NAMALWA (cell line): ENCODE data around the gene PCED1A.
"Not testable (repeated sequence)": the region's sequence is repeated elsewhere in the genome, so short reads cannot be mapped to it uniquely, and the experiment has no call there.

Source experiments
- DNase-seq: peaks from one replicate; pipeline ENCODE4 v3.0.0-alpha.2; 2015; ENCODE audit warnings: low spot score

Gene PCED1A

GRCh38 chr20:2826655-2827054, 13.8 kb downstream of the PCED1A start:
- no peak for DNase-seq

DNA sequence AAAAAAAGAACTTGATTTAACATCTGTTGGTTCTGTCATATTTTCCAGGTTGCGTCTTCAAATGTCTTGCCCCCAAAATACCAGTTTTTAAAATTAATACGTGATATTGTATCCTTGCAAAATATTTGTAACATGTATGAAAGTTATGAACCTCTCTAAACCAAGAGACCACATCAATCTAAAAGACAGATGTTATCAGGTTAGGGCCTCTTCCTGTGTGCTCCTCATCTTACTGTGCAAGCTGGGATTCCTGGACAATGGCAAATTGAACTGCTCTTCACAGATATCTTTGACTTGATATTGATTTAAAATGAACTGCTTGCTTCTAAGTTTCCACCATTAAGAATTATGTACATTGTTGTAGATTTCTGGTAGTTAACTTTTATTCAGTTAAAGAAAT, 14.7 kb downstream of the PCED1A start:
- DNase-seq, result no peak

- DNase-seq, result peak; percentile 31
These were observed 18.4 kb downstream of the PCED1A start for GRCh38 chr20:2822073-2822472.

GRCh38 chr20:2820896-2821869, 19.3 kb downstream of the PCED1A start:
- DNase-seq, result no peak

GRCh38 chr20:2820084-2820895, 20.2 kb downstream of the PCED1A start:
- no peak for DNase-seq

- DNase-seq, result peak; percentile 24
These were observed 22.4 kb downstream of the PCED1A start for GRCh38 chr20:2817891-2818595.

DNA sequence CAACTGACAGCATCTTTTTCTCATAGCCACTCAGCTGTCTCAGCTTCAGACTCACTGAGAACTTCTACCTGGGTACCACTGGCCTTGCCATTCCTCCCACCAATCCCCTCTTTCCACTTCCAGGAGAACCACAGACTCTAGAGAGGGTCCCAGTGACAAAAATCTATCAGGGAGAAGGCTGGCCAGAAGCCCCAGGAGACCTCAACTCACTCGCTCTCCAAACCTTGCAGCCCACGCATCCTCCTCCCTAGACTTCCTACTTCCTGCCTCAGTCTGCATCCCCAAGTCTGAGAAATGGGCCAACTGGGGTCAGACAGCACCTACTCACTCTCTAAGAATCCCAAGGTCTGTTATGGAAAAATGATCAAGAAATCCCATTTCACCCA, 23.1 kb downstream of the PCED1A start:
- no peak for DNase-seq

- peak; percentile 16 for DNase-seq
These were observed 23.7 kb downstream of the PCED1A start for GRCh38 chr20:2816583-2817340.

DNA sequence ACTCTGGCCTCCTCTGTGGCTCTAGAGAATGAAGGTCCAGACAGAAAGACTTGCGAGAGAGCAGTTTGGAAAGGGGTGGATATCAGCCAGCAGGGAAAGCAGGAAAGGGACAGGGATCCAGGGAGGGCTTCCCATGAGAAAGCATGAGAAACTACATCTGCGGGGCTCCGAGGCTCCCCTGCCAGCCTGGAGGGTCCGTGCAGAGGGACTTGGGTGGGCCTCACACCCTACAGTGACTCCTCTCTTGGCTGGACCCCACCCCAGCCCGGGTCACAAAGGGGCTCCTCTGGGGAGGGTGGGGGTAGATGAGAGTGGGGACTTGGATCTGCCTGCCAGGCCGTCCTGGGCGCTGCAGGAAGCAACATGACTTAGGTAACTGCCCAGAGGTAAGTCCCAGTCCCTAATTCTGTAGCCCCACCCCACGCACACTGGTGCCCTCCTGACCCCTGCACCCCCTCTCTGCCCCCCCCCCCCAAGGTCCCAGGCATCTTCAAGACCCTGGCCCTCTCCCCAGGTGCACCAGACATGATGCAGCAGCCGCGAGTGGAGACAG, 24.3 kb downstream of the PCED1A start, which contains the start of gene TMEM239:
Gene TMEM239, plus strand, starts transcription at position 335 of the 553 bp plus-strand sequence. Its CDS starts 191 bp downstream, at position 526.
- DNase-seq, result no peak

DNA sequence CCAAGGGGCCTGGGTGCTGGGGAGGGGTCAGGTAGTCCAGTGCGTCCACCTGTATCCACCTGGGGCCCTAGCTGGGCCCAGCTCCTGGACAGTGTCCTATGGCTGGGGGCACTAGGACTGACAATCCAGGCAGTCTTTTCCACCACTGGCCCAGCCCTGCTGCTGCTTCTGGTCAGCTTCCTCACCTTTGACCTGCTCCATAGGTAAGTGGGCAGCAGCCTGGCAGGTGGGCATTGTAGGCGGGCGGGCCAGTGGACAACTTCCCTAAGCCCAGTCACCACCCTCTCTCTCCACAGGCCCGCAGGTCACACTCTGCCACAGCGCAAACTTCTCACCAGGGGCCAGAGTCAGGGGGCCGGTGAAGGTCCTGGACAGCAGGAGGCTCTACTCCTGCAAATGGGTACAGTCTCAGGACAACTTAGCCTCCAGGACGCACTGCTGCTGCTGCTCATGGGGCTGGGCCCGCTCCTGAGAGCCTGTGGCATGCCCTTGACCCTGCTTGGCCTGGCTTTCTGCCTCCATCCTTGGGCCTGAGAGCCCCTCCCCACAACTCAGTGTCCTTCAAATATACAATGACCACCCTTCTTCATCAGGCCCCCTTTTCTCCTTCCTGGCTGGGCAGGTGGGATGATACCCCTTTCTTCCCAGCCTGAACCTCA, 25.1 kb downstream of the PCED1A start:
- DNase-seq, result no peak

- DNase-seq, result no peak
These were observed 25.8 kb downstream of the PCED1A start, which contains the start of gene C20orf141 for GRCh38 chr20:2814587-2815051. TSS of gene C20orf141 (plus strand) at chr20:2814987. CDS start at chr20:2815185, 198 bp downstream.

DNA sequence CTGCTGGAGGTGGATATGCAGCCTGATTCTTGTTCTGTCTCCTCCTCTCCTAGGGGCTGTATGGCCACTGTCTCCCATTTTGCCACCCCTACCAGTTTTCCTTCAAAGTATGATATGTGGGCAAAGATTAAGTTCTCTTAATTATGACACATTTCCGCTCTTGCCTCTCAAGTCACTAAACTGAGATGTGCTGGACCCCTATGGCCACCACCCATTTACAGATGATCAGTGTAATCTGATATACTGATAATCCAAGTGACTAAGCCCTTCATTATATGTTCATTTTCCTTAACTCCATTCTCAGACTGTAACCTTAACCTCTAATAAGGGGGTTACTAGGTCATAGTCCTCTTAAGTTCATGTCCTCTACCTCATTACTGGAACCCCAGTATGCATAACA, 26.4 kb downstream of the PCED1A start:
- DNase-seq, result no peak

- DNase-seq, result no peak
These were observed 28.3 kb downstream of the PCED1A start for GRCh38 chr20:2812189-2812588.

GRCh38 chr20:2809690-2810089, 30.8 kb downstream of the PCED1A start:
- no peak for DNase-seq

GRCh38 chr20:2807929-2808328, 32.5 kb downstream of the PCED1A start:
- DNase-seq, result not testable (repeated sequence)

DNA sequence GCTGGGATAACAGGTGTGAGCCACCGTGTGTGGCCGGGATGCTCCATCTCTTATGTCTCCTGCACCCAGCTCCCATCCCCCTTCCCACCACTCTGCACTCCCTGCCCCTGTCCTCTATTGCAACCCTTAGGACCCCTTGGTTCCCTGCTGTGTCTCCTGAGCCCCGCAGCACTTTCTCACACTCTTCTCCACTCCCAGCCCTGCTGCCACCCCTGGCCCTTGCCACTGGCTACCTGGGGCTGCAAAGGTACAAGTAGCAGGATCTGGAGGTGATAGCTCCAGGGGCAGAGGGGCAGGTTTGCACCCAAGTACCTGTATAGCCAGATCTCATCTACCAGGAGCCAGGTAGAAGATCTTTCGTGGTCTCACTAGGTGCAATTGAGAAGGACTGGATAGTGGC, 33.4 kb downstream of the PCED1A start:
- no peak for DNase-seq

- no peak for DNase-seq
These were observed 34.1 kb downstream of the PCED1A start for GRCh38 chr20:2806351-2806701.

GRCh38 chr20:2805689-2806350, 34.6 kb downstream of the PCED1A start:
- DNase-seq, result no peak

- no peak for DNase-seq
These were observed 35.4 kb downstream of the PCED1A start for GRCh38 chr20:2804852-2805688.
